ENCODE data around the gene RAI14. TPM values are rescaled to one million over a fixed set of nuclear protein-coding genes. Genes with fewer than 3 reads are reported as not detected.

Gene RAI14
- total RNA-seq, 1 donor from 2014 or later, result 169 TPM

- no peak for DNase-seq (ENCODE audit: low spot score)
Measured at GRCh38 chr5:34675857-34676256, 19.7 kb downstream of the RAI14 start.

- no peak for DNase-seq (ENCODE audit: low spot score)
Measured at GRCh38 chr5:34676416-34676815, 20.3 kb downstream of the RAI14 start.

DNA sequence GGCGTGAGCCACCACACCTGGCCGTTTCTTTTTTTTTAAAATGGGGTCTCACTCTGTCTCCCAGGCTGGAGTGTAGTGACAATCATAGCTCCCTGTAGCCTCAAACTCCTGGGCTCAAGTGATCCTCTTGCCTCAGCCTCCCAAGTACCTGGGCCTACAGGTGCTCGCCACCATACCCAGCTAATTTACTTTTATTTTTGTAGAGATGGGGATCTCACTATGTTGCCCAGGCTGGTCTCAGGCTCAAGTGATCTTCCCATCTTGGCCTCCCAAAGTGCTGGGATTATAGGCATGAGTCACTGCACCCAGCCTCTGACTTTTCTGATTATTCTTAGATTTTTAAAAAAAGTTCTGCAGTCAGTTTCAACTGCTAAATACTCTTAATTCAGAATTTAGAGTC lies 21.3 kb downstream of the RAI14 start:
- DNase-seq (ENCODE audit: low spot score), result no peak

DNA sequence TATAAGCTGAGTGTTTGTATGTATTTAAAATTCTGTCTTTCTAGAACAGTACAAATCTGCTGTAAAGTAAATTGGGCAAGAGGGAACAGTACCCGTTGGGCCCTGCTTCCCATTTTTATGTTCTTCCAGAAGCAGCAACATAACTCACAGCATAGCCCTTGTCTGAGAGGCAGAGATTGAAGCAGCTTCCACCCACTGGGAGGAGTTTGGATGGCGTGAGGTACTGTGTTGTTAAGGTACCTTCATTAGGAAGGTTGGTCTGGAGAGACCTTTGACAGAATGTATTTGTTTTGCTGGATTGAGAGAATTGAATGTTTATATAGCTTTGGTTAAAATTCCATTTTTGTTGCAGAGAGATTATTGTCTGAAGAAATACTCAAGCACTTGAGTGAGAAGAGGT lies 24.8 kb downstream of the RAI14 start:
- no peak for DNase-seq (ENCODE audit: low spot score)

GRCh38 chr5:34682926-34683623 lies 26.9 kb downstream of the RAI14 start:
- DNase-seq (ENCODE audit: low spot score), result no peak

GRCh38 chr5:34684281-34684979 lies 28.3 kb downstream of the RAI14 start:
- peak; percentile 72 for DNase-seq (ENCODE audit: low spot score)

- DNase-seq (ENCODE audit: low spot score), result no peak
Measured at GRCh38 chr5:34684980-34685352, 28.8 kb downstream of the RAI14 start.

- no peak for DNase-seq (ENCODE audit: low spot score)
Measured at GRCh38 chr5:34685485-34686165, 29.5 kb downstream of the RAI14 start.

DNA sequence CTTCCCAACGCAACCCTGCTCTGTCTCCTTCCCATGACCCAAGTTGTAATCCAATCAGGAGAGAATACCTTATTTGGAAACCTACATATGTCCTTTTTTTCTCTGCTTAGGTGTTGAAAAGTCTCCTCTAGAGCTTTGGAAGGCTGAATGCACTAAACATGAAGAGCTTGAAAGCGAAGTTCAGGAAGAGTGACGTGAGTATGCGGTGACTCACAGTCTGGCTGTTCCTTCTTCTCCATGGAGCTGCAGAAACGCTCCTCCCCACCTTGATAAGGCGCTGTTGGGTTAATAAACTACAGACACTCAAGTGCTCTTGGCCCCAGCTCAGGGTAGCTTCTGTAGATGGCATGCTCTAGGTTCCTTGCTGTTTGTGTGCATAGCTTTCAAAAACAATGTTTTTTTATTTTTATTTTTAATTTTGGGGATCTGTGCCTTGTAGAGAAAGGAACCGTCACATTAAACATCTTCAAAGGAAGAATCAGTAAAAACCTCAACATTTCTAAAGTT lies 30.7 kb downstream of the RAI14 start:
- peak; percentile 99 for DNase-seq (ENCODE audit: low spot score)

- DNase-seq (ENCODE audit: low spot score), result peak; percentile 97
Measured at GRCh38 chr5:34687269-34688011, 31.3 kb downstream of the RAI14 start.

DNA sequence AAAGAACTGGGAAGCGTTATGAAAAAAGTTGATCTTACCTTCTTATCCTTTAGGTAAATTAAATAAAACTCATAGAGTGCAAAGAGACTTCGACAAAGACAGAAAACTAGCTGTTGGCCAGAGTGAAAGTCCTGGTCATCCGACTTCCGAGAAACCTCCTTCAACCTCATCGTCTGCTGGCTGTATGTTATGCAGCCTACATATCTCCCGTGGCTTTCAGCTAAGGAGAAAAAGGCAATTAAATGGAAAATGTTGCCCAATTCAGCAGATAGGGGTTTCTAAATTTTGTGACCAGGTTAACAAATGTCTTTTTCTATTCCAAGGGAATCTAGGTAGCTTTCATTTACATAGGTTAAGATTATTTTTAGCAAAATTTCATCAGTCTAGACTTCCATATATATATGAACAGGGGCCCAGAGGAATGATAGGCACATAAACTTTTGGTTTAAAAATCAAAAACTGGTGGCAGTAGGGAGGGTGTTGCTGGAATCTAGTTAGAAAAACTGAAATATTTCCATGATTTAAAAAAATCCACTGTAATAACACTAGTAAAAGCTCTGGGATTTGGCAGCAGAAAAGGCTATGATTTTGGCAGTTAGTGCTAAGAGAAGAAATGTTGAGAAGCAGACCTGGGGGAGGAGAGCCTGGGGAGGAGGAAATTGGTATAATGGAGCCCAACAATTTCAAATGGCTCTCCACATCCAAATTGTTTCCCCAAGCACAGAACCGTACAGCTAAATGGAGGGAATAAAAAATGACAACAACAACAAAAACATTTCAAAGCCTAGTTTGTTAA lies 32.1 kb downstream of the RAI14 start:
- peak; percentile 91 for DNase-seq (ENCODE audit: low spot score)

GRCh38 chr5:34690301-34690700 lies 34.2 kb downstream of the RAI14 start:
- DNase-seq (ENCODE audit: low spot score), result no peak

DNA sequence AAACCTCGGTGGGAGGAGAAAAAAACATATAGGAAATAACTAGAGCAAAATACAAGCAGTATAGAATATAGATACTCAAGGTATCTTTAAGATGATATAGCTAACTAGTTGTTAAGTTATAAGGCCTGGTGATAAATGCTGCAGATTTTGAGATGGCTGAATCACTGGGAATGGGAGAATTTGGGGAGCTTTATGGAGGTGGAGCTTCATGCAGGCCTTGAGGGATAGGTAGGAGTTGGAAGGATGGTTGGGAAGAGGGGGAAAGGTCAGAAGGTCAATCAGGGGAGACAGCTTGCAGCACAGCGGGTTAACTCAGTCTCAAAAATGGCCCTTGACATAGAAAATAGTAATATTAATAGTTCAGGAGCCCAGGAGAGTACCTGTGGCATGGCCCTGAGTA lies 34.8 kb downstream of the RAI14 start:
- no peak for DNase-seq (ENCODE audit: low spot score)

DNA sequence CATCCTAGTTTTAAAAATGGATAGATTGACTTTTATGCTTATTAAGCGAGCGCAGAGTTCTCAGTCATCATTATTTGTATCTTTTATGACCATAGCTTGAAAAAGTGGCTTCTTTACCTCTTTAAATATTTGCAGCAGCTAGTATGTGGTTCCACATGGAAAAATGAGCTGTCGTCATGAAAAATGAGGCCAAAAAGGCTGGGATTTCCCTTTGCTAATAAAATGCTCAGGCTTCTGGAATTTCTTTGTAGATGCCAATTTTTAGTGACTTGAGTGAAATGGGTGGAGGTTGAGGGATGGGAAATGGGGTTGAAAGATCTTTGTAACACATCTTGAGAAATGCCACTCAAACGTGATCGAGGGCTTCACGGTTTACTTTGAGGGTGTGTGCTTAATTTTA lies 35.2 kb downstream of the RAI14 start:
- DNase-seq (ENCODE audit: low spot score), result peak; percentile 86

DNA sequence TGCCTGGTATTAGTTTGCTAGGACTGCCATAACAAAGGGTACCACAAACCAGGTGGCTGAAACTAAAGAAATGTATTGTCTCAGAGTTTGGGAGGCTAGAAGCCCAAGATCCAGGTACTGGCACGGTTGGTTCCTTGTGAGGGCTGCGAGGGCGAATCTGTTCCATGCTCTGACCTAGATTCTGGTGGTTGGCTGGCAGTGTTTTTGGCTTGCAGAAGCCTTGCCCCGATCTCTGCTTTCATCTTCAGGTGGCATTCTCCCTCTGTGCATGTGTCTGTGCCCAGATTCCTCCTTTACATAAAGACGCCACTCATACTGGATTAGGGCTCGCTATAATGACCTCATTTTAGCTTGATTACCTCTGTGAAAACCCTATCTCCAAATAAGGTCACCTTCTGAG lies 36.7 kb downstream of the RAI14 start:
- no peak for DNase-seq (ENCODE audit: low spot score)

DNA sequence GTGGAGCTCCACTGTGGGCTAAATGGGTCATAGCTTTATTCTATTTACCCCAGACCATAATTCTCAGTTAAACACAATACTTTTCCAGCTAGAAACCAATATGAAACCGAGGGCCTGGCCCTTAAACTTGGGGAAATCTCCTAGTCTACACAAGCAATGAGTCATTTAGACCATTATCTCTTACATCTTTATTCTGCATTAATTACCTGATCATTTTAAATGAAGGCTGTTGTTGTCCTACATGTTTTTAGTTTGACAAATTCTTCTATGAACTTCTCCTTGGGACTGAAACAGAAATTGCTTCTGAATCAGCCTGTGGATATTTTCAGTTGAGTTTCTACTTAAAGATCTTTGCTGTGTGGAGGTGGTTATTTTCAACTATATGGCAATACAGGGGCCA lies 37.9 kb downstream of the RAI14 start:
- DNase-seq (ENCODE audit: low spot score), result no peak

DNA sequence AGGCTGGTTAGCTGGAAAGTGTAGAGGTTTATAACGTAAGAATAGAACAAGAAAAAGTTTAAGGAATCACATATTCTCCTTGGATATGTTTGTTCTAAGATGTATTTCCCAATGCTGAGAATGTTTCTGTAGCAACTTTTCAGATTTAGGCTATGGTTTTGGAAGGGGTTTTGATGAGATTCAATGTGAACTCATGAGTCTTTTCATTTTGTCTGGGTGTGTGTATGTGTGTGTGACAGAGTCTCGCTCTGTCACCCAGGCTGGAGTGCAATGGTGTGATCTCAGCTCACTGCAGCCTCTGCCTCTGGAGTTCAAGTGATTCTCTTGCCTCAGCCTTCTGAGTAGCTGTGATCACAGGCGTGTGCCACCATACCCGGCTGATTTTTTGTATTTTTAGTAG lies 38.6 kb downstream of the RAI14 start:
- DNase-seq (ENCODE audit: low spot score), result no peak

DNA sequence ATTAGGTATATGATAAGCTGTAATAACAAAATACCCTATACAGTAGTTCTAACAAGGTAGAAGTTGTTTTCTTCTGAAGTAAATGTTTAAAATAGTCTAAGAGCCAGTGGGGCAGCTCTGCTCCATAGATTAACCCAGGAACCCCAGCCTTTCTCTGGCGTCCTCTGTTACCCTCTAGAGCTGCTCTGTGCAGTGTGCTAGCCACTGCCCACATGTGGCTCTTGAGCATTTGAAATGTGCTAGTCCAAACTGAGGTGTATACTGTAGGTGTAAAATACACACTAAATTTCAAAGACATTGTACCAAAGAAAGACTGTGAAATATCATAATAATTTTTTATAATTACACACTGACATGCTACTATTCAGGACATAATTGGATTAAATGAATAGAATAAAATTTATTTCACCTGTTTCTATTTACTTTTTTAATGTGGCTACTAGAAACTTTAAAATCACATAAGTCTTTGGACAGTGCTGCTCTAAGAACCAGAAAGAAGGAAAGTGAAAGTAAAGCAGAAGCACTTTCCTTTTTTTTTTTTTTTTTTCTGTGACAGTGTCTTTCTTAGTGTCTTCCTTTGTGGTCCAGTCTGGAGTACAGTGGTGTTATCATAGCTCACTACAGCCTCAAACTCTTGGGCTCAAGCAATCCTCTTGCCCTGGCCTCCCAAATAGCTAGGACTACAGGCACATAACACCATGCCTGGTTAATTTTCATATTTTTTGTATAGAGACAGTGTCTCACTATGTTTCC lies 39.3 kb downstream of the RAI14 start:
- no peak for DNase-seq (ENCODE audit: low spot score)

DNA sequence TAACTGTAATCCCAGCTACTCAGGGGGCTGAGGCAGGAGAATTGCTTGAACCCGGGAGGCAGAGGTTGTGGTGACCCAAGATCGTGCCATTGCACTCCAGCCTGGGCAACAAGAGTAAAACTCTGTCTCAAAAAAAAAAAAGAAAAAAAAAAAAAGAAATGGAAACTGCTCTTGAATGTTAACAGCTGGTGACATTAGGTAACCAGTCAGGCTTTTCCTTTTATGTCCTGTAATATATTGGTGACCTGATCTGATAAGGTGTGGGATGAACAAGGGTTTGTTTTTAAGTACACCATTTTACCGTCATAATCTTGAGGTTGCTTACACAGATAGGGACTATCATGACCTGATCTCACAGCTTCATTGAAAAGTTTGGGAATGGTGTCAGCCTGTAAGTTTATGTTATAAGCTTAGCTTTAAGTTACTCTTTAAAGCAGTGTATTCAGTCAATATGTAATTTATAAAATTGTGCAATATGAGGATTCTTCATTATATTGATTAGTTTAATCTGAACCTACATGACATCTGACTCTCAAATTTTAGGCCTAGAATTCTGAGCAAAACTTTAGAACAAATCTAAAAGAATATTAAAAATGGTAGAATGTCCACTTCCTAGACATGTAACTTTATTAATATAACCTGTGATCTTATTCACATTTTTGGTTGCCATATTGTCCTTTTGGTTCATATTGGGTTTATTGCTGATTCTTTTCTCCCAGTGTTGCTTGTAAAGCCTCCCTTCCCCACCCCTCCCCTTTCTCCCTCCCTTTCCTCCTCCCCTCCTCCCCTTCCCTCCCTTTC lies 41.4 kb downstream of the RAI14 start:
- no peak for DNase-seq (ENCODE audit: low spot score)

- no peak for DNase-seq (ENCODE audit: low spot score)
Measured at GRCh38 chr5:34698109-34698419, 41.9 kb downstream of the RAI14 start.
